ENCODE measurements around the gene MAP2K5.
A peak's percentile ranks its signal among the peaks of the same experiment; 100 is the strongest.

The MAP2K5 gene

GRCh38 chr15:67788986-67789385 lies 246.5 kb downstream of the MAP2K5 start:
- DNase-seq = no peak

DNA sequence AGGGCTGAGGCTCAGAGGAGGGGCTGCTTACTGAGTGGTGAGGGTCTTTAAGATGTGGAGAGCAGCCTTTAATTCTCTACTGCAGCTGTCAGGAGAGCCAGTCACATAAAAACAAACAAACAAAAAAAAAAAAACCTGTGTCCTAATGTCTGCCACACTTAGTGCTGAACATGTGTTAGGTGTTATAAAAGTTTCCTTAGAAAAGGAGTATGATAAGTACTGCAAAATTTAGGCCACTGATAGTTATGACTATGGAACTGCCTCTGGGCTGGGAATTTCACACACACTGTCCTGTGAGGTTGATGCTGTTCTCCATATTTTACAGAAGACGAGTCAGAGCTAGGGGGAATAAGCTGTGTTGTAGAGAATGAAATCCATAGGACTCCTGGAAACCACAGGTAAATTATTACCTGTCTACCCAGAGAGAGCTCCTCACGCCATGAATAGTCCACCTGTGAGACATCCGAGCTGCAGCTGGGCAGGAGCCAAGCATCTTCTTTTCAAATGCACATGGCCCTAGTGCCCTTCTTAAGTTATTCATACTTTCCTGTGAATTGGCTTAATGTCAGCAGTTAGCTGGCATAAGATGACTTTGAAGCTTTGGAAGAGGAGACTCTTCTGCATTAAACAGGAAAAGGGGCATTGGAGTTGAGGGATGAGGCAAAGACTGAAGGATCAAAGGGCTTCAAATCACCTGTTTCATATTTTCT lies 248.3 kb downstream of the MAP2K5 start:
- DNase-seq = no peak

GRCh38 chr15:67792250-67792942 lies 249.9 kb downstream of the MAP2K5 start:
- no peak for DNase-seq

- no peak for DNase-seq
Observed at GRCh38 chr15:67794832-67795574, 252.5 kb downstream of the MAP2K5 start.

DNA sequence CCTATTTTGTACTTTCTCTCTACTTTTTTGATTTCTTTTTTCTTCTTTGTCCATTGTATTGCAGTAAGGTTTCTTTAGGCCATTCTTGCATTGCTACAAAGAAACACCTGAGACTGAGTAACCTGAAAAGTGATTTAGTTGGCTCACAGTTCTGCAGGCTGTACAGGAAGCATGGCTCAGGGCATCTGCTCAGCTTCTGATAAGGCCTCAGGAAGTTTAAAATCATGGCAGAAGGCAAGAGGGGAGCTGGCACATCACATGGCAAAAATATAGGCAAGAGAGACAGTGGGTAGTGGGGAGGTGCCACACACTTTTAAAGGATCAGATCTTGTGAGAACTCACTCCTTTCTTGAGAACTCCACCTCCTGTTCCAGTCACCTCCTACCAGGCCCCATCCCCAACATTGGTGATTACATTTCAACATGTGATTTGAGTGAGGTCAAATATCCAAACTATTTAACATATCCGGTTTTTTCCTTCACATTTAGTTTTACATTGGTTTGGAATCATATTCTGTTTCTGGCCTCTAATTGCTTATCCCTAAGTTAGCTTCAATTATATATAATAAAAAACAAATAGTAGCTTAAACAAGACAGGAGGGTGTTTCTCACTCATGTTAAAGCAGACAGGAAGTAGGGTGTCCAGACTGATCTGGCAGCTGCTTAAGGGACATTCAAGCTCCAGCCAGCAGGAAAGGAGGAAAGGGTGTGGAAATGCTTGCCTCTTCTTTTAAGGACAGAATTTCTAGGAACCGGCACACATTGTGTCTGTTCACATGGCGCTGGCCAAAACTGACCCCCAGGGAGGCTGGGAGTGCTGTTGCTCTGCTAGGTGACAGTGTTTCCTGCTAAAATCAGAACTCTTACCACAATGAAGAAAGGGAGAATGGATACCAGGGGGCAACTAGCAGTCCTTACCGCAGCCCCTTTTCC lies 254.0 kb downstream of the MAP2K5 start:
- DNase-seq = no peak

DNA sequence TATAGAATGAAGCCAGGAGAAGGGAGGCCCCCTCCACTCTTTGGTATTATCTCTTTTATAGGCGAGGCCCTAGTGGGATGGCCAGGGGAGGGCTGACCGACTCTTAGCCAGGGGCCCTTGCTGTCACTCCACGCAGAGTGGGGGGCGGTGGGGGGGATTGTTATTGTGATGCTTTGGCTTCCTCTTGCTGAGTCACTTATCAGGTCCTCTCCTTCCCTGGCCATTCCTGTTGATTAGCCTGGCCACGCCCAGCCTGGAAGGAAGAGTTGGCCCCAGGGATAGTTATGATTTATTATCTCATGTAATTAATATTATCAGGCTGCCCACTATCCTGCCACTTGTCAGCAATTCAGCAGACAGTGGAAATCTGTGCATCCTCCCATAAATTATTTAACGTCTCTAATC lies 257.3 kb downstream of the MAP2K5 start:
- DNase-seq = no peak

DNA sequence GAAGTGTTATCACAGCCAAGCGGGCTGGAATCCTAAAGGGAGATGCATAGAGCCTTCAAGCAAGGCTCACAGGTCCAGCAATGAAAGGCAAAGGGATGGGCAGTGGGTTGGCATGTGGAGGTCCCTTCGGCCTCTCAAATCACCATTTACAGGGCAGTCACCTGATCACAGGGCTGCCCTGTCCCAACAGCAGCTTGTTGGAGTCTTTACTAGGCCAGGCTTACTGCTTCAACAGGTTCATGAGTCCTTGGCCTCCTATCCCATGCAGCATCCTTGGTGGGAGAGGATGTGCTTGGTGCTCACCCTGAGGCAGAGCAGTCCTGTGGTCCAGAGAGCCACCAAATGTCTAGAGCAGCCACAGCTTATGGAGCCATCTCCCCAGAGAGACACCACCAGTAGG lies 258.6 kb downstream of the MAP2K5 start:
- no peak for DNase-seq

- no peak for DNase-seq
Observed at GRCh38 chr15:67801926-67802914, 259.7 kb downstream of the MAP2K5 start.

- no peak for DNase-seq
Observed at GRCh38 chr15:67803299-67803698, 260.8 kb downstream of the MAP2K5 start.

DNA sequence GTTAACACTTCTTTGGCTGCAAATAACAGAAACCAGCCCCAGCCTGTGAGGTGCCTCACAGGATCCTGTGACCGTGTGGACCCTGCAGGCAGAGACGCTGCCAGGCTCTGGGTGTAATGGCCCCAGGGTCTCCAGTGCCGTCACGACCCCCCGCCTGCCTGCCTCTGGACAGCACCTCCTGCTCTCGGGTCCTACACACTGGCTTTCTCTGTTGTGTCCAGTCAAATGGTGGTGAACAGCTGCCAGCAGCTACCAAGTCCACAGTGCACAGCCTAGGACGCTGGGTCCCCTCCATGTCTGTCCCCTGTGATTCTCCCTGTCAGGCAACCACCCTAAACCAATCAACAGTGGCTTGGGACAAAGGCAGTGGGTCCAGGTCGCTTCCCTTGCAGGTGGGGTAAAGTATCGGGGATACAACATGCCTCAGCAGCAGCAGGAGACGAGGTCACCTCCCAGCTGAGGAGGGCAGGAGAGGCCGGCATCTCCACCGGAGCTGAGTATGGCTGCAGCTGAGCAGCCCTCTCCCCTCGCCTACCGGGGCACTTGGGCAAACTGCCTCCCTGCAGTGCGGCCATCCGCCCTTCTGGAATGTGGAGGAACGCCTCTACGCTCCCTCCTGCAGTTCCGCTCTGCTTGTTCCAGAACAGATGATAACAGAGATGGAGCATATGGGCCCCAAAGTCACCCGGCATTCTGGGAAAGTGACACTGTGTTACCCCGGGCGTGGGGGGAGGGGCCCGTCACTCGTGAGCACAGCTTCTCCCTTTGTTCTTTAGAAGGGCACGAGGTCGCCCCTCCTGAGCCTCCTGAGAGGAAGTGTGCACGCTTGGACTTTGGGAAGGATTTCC lies 261.7 kb downstream of the MAP2K5 start:
- peak; percentile 81 for DNase-seq

- DNase-seq = no peak
Observed at GRCh38 chr15:67805008-67805665, 262.6 kb downstream of the MAP2K5 start.

GRCh38 chr15:67805666-67806516 lies 263.4 kb downstream of the MAP2K5 start:
- no peak for DNase-seq

DNA sequence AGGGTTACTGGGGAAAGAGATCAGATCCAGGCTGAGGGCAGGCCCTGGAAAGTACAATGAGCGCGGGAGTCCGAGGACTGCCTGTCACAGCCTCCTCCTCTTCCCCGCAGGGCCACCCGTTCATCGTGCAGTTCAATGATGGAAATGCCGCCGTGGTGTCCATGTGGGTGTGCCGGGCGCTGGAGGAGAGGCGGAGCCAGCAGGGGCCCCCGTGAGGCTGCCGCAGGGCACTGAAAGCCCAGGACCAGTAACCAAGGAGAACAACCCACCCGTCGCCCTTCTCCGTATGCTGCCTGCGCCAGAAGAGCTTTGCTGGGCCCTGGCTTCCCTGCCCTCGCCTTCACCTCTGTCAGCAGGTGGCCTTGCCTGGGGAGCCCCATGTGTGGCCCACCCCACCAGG lies 264.0 kb downstream of the MAP2K5 start:
- DNase-seq = no peak

DNA sequence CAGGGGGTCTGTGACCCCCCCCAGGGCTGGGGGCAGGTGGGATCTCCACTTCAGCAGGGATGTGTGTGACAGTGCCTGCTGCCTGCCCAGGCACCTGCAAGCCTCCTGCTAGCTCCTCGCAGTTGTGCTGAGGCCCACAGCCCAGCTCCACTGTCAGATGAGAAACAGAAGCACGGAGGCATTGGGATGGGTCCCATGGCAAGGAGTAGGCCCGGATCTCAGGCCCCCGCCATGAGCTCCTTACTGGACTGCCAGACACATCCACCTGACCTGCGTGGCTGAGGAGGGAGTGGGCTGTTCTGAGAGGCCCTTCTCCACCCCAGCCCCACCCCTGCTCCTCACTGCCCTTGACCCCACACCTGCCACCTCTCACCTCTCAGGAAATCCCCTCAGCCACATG lies 264.6 kb downstream of the MAP2K5 start:
- DNase-seq = no peak

- DNase-seq = no peak
Observed at GRCh38 chr15:67807836-67808235, 265.3 kb downstream of the MAP2K5 start.

DNA sequence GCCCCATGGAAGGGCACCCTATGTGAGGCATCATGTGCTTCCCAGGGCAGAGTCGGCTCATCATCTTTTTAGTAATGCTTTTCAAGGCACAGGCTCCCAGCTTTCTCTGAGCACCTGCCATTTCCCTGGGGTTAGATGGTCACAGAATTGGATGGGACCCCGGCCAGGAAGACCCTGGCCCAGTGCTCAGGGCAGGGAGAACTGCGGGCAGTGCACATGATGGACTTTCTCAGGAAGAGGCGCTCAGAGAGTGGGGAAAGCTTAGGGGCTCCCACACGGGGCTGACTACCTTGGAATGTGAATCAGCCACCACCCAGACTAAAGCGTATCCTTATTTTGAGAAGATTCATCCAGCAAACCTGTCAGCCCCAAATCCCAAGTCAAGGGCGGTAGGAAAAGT lies 266.3 kb downstream of the MAP2K5 start:
- no peak for DNase-seq

DNA sequence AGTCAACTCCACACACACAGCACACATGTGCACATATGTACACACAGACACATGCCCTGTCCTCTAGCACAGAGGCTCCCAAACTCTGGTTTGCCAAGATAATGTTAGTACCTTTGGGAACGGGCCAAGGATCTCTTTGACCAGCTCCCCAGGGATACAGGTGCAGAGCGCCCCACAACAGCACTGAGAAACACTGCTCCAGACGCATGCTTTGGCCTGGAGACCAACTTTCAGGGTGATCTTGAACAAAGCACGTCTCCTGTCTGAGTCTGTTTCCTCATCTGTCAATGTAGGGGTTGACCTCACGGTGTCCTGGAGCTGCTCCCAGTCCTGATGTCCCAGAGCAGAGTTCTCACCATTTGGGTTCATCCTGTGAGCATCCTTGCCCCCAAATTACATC lies 266.9 kb downstream of the MAP2K5 start:
- no peak for DNase-seq

DNA sequence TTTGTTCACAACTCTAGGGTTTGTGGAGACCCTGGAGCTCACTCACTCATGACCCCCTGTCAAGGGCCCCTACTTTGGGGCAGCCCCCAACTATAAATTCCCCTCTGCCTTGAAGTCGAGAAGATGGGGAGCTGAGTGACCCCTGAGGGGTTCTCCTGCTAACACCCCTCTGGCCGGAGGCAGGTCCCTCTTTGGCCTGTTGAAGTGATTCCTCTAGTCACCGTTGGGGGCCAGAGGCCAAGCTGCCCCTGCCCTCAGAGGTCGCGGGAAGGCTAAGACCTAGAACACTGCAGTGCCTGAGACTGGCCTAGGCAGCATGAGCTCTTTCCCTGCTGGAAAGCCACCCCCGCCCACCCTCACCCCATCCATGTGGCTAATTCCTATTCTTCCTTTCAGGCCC lies 267.4 kb downstream of the MAP2K5 start:
- no peak for DNase-seq

- DNase-seq = no peak
Observed at GRCh38 chr15:67812241-67812644, 269.7 kb downstream of the MAP2K5 start.
